ENCODE results near the gene SRRM5. TPM values are rescaled to one million over a fixed set of nuclear protein-coding genes. Genes with fewer than 3 reads are reported as not detected.

Gene SRRM5
- total RNA-seq, 2 experiments from 2014 or later = 0.41 to 0.54 TPM

- H3K4me1 Mint-ChIP-seq (ENCODE audit: low read depth) = peaks cover 15% of the 10 kb centered on the region
- no peaks in the 10 kb centered on the region for H3K27me3 Mint-ChIP-seq
- no peak for DNase-seq
- H3K36me3 Mint-ChIP-seq (ENCODE audit: low read depth) = peaks cover 8% of the 10 kb centered on the region
- TF ChIP-seq CTCF (IDR thresholded peaks at IDR 0.05) = no peak
- no peaks in the 10 kb centered on the region for H3K9me3 Mint-ChIP-seq
- H3K4me3 Mint-ChIP-seq = no peak overlapping the region
- no peak for ATAC-seq
- ChIA-PET POLR2A (no interaction called here), CTCF (no interaction called here)
- intact Hi-C loops (cut with micrococcal nuclease) = no loop called here
- peak overlapping the region; percentile 51 for H3K27ac Mint-ChIP-seq
These were observed 1.4 kb upstream of the SRRM5 start for GRCh38 chr19:43610493-43610892.

- no peak for ATAC-seq
- POLR2A ChIA-PET = interaction anchor here (1.2 kb wide), 1 partner anchor 13 kb away, joined by 3 read pairs; no protein-coding TSS in a partner anchor
- intact Hi-C loops (cut with micrococcal nuclease) = no loop called here
- no peak overlapping the region for H3K4me3 Mint-ChIP-seq
- peaks cover 8% of the 10 kb centered on the region for H3K36me3 Mint-ChIP-seq (ENCODE audit: low read depth)
- H3K27ac Mint-ChIP-seq = no peak overlapping the region
- CTCF ChIA-PET = no interaction called here
- no peak for DNase-seq
- no peaks in the 10 kb centered on the region for H3K9me3 Mint-ChIP-seq
- TF ChIP-seq CTCF (IDR thresholded peaks at IDR 0.05) = no peak
- H3K27me3 Mint-ChIP-seq = no peaks in the 10 kb centered on the region
- H3K4me1 Mint-ChIP-seq (ENCODE audit: low read depth) = peaks cover 21% of the 10 kb centered on the region
These were observed 486 bp downstream of the SRRM5 start for GRCh38 chr19:43612374-43612773.

DNA sequence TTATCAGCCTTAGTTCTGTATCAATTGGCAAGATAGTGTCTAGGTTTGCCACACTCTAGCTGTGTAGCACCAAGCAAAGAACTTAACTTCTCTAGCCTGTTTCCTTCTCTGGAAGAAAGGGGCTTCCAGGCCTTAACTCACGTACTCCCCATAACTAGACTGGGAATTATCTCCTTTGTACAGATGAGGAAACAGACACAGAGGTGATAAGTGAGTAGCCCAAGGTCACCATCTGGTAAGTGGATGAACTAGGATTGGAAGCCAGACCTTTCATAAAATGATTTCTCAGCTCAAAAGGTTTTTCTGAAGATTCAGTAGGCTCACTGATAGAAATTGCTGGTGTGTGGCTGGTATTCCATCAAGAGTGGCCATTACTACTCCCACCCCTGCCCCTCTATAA, 4.4 kb downstream of the SRRM5 start:
- Mint-ChIP-seq H3K36me3 (ENCODE audit: low read depth) (peaks cover 8% of the 10 kb centered on the region), H3K9me3 (no peaks in the 10 kb centered on the region), H3K27ac (no peak overlapping the region), H3K27me3 (no peaks in the 10 kb centered on the region), H3K4me3 (no peak overlapping the region), H3K4me1 (ENCODE audit: low read depth) (peaks cover 26% of the 10 kb centered on the region)
- ChIA-PET CTCF (interaction anchor here (1.6 kb wide), 1 partner anchor 61 kb away, joined by 7 read pairs; no protein-coding TSS in a partner anchor), POLR2A (interaction anchor here (0.8 to 1.5 kb wide), 3 partner anchors 11 to 82 kb away, joined by 3 to 4 read pairs (median 4); no protein-coding TSS in a partner anchor)
- TF ChIP-seq CTCF (IDR thresholded peaks at IDR 0.05) = no peak
- intact Hi-C loops (cut with micrococcal nuclease) = no loop called here
- no peak for ATAC-seq
- DNase-seq = no peak

DNA sequence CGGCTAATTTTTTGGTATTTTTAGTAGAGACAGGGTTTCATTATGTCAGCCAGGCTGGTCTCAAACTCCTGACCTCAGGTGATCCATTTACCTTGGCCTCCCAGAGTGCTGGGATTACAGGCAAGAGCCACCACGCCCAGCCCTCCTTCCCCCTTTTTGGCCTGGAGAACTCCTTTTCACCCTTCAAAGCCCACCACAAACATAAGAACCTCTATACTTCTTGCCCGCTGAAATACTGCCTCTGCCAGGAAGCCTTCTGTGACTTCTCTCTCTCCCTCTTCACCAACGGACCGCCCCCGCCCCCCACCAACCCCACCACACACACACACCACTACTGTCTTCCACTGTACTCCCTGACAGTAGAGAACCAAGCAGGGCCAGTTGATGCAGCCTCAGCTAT, 5.1 kb downstream of the SRRM5 start:
- ChIA-PET POLR2A (interaction anchor here (1.5 kb wide), 1 partner anchor 12 kb away, joined by 4 read pairs; no protein-coding TSS in a partner anchor), CTCF (interaction anchor here (1.6 kb wide), 1 partner anchor 61 kb away, joined by 7 read pairs; no protein-coding TSS in a partner anchor)
- H3K27ac Mint-ChIP-seq = peak overlapping the region; percentile 46
- H3K36me3 Mint-ChIP-seq (ENCODE audit: low read depth) = peaks cover 6% of the 10 kb centered on the region
- ATAC-seq = no peak
- no peaks in the 10 kb centered on the region for H3K9me3 Mint-ChIP-seq
- intact Hi-C loops (cut with micrococcal nuclease) = no loop called here
- DNase-seq = no peak
- peaks cover 25% of the 10 kb centered on the region for H3K4me1 Mint-ChIP-seq (ENCODE audit: low read depth)
- H3K27me3 Mint-ChIP-seq = no peaks in the 10 kb centered on the region
- no peak for TF ChIP-seq CTCF (IDR thresholded peaks at IDR 0.05)
- H3K4me3 Mint-ChIP-seq = no peak overlapping the region

GRCh38 chr19:43618921-43619261, 7.0 kb downstream of the SRRM5 start:
- Mint-ChIP-seq H3K27me3 (no peaks in the 10 kb centered on the region), H3K4me1 (ENCODE audit: low read depth) (peaks cover 25% of the 10 kb centered on the region), H3K9me3 (no peaks in the 10 kb centered on the region), H3K4me3 (peak overlapping the region; percentile 96), H3K27ac (peak overlapping the region; percentile 99), H3K36me3 (ENCODE audit: low read depth) (peaks cover 3% of the 10 kb centered on the region)
- ChIA-PET CTCF (interaction anchor here (0.8 kb wide), 1 partner anchor 24 kb away, joined by 5 read pairs; no protein-coding TSS in a partner anchor), POLR2A (interaction anchor here (0.7 to 1.1 kb wide), 2 partner anchors 11 to 13 kb away, joined by 3 to 4 read pairs; no protein-coding TSS in a partner anchor)
- peak; percentile 65 for ATAC-seq
- DNase-seq = peak; percentile 84
- intact Hi-C loops (cut with micrococcal nuclease) = no loop called here
- TF ChIP-seq CTCF (IDR thresholded peaks at IDR 0.05) = no peak

Measured in activated CD8-positive, alpha-beta T cell treated with anti-CD3 and anti-CD28 coated beads for 36 hours (primary cell).